Right forelimb (tissue), 1 donor: Measurements from ENCODE around the gene ANXA10.
"Not testable (repeated sequence)": the region's sequence is repeated elsewhere in the genome, so short reads cannot be mapped to it uniquely, and the experiment has no call there.

Experiments
- DNase-seq: peaks from one replicate; pipeline ENCODE4 v3.0.0-alpha.2; 2018

The ANXA10 gene

DNA sequence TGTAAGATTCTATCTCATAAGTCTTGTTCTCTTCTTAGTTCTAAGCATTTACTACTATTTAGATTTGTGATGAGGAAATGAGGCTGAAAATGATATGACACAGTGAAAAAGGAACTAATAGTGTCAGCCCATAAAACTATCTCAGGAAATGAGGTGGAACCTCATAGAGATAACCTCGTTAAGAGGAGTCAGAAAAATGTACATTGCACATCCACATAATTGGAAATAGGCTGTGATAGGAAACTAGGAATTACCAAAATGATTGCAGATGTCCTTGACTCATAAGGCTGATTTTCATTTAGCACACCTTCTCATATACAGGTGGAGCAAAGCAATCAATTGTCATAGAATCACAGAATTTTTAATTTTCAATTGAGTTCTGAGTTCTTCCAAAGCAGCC is 26.8 kb downstream of the ANXA10 start:
- no peak for DNase-seq

DNA sequence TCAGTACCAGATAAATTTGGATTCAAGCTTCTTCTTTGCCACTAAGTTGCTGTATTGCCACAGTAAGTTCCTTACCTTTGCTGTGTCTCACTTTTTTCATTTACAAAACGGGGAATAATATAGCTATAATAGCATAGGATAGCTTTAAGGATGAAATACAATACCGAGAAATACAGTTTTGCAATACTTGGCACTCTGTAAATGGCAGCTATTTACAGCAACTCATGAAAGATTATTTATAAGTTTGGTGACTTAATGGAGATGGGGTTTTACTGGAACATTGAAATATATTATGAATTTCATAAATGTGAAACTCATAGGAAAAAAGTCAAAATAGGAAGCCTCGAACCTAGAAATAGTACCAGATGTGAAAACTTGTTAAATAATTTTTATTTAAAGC is 27.6 kb downstream of the ANXA10 start:
- DNase-seq, result no peak

DNA sequence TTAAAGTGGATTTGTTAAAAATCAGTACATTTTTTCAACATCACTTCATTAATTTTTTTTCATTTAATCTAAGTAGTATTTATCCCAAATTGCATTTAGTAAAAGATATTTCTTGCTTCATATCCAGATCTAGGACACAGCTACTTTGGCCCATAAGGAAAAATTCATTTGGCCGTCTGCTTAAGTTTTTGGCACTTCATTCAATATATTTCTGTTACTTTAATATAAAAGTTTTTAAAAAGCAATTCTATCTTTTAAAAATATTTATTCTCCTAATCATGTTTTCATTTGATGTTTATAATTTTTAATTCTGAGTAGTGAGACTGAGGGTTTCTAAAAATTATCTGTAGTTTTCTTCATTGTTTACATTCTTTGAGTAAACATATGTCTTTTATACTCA is 28.5 kb downstream of the ANXA10 start:
- no peak for DNase-seq

- DNase-seq, result no peak
Measured at GRCh38 chr4:168124008-168124641, 31.8 kb downstream of the ANXA10 start.

- DNase-seq, result no peak
Measured at GRCh38 chr4:168126952-168127351, 34.6 kb downstream of the ANXA10 start.

DNA sequence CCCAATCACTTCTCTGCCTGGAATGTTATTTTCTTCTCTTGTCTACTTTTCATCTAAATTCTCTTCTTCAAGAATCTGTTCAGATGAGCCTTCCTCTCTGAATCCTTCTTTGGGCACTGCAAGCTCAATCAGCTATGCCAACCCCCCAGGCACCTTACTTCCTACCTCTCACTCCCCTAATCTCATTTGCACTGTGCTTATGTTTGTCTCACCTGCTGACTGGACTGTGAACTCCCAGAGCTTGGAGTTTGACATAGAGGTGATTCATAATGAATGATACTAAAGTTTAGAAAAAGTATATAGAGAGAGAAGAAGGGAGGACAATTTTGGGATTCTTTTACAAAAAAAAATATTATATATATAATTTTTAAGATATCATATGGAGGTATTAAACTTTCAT is 36.3 kb downstream of the ANXA10 start:
- DNase-seq, result no peak

- DNase-seq, result no peak
Measured at GRCh38 chr4:168129046-168129772, 36.9 kb downstream of the ANXA10 start.

DNA sequence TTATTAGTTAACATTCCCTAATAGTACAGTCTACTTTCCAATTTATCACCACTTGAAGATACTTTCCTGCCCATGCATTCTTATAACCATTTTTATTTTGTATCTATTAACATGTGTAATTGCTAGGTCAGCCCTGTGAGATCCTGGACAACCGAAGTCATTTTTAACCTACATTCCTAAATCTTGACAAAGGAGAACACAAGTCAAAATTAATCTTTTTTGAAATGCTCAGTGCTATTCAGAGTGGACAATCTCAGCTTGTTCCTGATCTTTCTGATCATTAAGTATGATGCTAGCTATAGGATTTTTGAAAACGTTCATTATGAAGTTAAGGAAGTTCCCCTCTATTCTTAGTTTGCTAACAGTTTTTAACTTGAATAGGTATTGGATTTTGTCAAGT is 37.5 kb downstream of the ANXA10 start:
- no peak for DNase-seq

DNA sequence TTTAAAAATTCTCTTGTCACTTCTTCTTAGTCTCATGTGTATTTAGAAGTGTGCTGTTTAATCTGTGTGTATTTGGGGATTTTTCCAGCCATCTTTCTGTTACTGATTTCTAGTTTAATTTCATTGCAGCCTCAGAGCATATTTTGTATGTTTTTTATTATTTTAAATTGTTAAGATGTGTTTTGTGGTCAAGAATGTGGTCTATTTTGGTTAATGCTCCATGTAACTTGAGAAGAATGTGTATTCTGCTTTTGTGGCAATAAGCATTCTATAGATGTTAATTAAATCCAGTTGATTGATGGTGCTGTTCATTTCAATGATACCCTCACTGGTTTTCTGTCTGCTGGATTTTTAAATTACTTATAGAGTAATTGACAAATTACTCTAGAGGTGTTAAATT is 38.9 kb downstream of the ANXA10 start:
- DNase-seq, result no peak

GRCh38 chr4:168134651-168135050 is 42.3 kb downstream of the ANXA10 start:
- DNase-seq, result no peak

DNA sequence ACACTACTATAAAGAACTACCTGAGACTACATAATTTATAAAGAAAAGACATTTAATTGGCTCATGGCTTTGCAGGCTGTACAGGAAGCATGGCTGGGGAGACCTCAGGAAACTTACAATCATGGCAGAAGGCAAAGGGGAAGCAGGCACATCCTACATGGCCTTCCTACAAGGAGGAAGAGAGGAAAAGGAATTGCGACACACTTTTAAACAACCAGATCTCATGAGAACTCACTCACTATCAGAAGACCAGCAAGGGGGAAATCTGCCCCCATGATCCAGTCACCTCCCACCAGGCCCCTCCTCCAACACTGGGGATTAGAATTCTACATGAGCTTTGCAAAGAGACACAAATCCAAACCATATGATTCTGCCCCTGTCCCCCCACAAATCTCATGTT is 43.5 kb downstream of the ANXA10 start:
- not testable (repeated sequence) for DNase-seq

DNA sequence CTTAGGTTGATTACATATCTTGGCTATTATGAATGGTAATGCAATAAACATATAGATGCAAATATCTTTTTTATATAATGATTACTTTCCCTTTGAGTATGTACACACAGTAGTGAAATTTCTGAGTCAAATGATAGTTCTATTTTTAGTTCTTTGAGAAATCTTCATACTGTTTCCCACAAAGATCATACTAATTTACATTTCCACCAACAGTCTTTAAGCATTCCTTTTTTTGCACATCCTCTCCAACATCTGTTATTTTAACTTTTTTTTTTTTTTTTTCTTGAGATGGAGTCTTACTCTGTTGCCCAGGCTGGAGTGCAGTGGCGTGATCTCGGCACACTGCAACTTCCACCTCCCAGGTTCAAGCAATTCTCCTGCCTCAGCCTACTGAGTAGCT is 45.4 kb downstream of the ANXA10 start:
- DNase-seq, result not testable (repeated sequence)

DNA sequence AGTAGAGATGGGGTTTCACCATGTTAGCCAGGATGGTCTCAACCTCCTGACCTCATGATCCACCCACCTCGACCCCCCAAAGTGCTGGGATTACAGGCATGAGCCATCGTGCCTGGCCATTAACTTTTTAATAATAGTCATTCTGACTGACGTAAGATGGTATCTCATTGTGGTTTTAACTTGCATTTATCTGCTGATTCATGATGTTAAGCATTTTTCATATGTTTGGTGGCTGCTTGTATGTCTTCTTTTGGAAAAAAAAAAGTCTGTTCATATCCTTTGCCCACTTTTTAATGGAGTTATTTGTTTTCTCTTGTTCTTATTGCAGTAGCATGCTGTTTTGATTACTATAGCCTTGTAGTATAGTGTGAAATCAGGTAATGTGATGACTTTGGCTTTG is 45.8 kb downstream of the ANXA10 start:
- no peak for DNase-seq

GRCh38 chr4:168139336-168139735 is 47.0 kb downstream of the ANXA10 start:
- no peak for DNase-seq

DNA sequence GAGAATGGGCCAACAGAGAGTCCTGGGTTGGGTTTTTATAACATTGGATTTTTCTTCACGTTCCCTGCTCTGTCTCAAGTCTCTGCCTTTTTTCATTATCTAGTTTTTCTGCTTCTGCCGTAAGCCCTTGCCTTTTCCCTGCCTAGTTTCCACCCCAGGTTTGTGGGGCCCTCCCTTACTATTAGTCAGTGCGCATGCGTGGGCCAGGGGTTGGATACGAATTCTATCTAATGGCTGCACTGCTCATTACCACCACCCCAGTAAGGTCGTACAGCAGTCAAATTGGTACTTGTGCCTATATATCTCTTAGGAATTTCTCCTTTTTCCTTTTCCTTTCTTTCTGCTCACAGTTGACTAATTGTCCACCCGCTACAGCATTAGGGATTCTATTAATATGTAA is 49.4 kb downstream of the ANXA10 start:
- no peak for DNase-seq

- no peak for DNase-seq
Measured at GRCh38 chr4:168143601-168144000, 51.3 kb downstream of the ANXA10 start.

DNA sequence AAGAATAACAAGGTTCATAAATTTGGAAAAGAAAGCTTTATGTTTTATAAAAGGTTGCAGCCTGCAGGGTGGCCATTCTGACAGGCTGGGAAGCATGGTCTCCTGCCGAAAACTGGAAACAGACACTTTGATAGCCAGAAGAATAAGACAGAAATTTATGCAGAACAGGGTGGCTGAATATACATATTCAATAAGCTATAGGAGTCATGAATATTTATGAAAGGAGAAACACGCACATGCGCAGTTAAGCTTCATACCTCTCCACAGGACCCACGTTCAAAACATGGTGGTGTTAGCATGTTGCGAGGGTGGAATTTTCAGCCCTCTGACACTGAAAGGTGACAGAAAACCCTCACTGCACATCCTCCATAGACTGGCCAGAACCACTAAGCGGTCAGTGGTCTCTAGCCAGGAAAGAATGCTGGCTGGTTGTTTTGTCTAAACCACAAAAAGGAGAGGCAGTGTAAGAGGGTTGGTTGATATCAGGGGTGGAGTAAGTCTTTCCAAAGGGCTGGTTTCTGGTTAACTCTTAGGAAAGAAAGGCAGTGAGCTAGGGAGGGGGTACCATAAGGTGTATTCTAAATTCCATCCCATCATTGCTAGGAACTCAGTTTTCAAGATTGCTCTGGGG is 58.2 kb downstream of the ANXA10 start:
- DNase-seq, result no peak

DNA sequence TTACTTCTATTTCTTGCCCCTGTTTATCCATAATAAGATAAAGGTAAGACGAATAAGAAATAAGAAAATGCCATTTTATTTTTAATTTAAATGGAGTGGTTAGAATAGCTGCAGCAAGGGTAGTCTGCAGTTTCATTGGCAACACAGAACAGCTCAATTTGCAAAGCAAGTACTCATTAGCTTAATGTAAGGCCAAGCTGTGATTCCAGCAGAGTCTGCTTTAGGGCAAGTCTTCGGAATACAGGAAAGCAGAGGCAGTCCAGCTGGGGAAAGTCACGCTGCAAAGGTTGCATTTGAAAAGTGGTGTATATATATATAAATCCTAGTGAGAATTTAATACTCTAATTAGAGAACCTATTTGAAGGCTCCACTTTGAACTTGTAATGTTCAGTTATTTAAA is 59.0 kb downstream of the ANXA10 start:
- no peak for DNase-seq

- DNase-seq, result no peak
Measured at GRCh38 chr4:168152837-168153500, 60.6 kb downstream of the ANXA10 start.

- DNase-seq, result peak; percentile 83
Measured at GRCh38 chr4:168153596-168154440, 61.5 kb downstream of the ANXA10 start.

- DNase-seq, result no peak
Measured at GRCh38 chr4:168154546-168155277, 62.4 kb downstream of the ANXA10 start.

- no peak for DNase-seq
Measured at GRCh38 chr4:168162604-168163003, 70.3 kb downstream of the ANXA10 start.
